ENCODE measurements around the gene AHCYL2.
"Not testable (repeated sequence)": the region's sequence is repeated elsewhere in the genome, so short reads cannot be mapped to it uniquely, and the experiment has no call there.

Gene AHCYL2

DNA sequence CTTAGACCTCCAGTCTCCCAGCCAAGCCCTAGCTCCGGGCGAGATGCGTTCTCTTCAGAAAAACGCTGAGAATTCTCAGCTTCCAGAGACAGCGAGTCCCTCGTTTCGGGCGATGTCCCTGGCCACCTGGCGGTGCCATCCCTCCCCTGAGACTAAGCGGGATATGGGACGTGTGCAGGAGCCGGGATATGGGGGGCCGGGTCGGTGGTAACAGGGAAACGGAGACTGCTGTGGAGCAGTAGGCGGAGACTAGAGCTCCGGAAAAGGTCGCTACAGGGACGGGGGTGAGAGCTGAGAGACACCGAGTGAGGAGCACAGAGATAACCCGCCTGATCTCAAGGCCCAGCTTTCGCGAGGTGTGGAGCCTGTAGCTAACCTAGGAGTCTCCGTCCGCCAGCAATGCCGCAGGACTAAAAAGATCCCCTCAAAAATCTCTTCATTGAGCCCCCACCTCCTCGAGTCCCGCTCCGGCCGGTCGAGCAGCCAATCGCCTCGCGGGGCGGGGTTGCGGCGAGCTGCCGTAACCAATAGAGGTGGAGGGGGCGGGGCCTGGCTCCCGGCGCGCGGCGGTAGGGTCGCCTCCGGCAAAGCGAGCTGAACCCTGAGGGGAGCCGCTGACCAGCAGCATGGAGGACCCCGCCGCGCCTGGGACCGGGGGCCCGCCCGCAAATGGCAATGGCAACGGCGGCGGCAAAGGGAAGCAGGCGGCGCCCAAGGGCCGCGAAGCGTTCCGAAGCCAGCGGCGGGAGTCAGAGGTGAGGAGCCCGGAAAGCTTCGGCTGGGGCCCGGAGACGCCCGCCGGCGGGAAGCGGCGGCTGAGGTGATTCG, 209.2 kb downstream of the AHCYL2 start, which contains the start of gene STRIP2:
STRIP2 (plus strand) TSS at position 586 of the 828 bp plus-strand sequence; CDS start at position 627, 41 bp downstream.
- peaks cover 21% of the 10 kb centered on the region for H3K27me3 Mint-ChIP-seq
- H3K4me1 Mint-ChIP-seq (ENCODE audit: low read depth), result peaks cover 31% of the 10 kb centered on the region
- H3K4me3 Mint-ChIP-seq, result peak within 1 kb of the TSS; percentile 93
- H3K36me3 Mint-ChIP-seq, result peaks cover 6% of the 10 kb centered on the region
- H3K27ac Mint-ChIP-seq, result peak within 1 kb of the TSS; percentile 72
- no peaks in the 10 kb centered on the region for H3K9me3 Mint-ChIP-seq (ENCODE audit: low read depth)

DNA sequence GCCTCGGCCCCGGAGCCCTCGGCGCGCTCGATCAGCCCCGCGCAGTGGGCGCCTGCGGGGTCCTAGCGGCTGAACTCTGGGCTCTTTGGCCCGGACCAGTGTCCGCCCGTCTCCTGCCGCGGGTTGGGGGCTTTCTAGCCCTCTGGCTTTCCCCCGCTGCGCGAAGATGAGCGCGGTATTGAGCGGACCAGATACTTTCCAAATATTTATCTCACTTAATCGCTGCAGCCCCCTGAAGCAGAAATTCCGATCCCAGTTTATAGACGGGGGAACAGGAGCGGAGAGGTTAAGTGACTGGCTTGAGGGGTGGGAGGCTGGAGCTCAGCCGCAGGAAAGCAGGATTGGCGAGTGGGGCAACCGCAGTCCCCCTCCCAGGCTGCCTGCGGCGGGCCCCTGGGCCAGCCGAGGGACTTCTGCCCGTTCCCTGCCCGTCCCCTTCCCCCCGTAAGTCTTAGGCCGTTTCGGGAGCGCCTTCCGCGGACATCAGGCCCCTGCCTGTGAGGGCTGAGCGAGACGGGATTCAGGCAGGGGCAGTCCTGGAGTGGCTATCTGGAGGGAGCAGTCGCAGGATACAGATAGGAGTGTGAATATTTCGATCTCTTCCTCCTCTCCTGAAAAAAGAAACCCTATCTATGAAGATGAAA, 210.0 kb downstream of the AHCYL2 start:
- no peaks in the 10 kb centered on the region for H3K9me3 Mint-ChIP-seq (ENCODE audit: low read depth)
- H3K27ac Mint-ChIP-seq, result peak overlapping the region; percentile 72
- peaks cover 6% of the 10 kb centered on the region for H3K36me3 Mint-ChIP-seq
- peak overlapping the region; percentile 93 for H3K4me3 Mint-ChIP-seq
- H3K4me1 Mint-ChIP-seq (ENCODE audit: low read depth), result peaks cover 35% of the 10 kb centered on the region
- peaks cover 21% of the 10 kb centered on the region for H3K27me3 Mint-ChIP-seq

DNA sequence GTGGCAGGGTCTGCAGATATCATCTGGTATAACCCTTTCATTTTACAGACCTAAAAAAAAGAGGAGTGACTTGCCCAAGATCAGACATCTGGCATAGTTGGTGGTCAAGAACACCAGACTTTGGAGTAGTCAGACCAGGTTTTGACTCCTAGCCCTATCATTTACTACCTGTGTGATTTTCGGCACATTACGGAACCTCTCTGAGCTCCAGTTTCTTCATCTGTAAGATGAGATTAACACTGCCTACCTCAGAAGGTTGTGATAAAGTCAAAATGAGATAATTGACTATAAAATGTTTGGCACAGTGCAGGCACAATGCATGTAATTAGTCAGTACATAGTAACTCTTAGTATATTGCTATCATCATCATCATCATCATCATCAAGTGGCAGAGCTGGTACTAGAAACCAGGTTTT, 210.6 kb downstream of the AHCYL2 start:
- Mint-ChIP-seq H3K4me1 (ENCODE audit: low read depth) (peaks cover 38% of the 10 kb centered on the region), H3K9me3 (ENCODE audit: low read depth) (no peaks in the 10 kb centered on the region), H3K4me3 (peak overlapping the region; percentile 93), H3K36me3 (peaks cover 6% of the 10 kb centered on the region), H3K27ac (peak overlapping the region; percentile 72), H3K27me3 (peaks cover 23% of the 10 kb centered on the region)

DNA sequence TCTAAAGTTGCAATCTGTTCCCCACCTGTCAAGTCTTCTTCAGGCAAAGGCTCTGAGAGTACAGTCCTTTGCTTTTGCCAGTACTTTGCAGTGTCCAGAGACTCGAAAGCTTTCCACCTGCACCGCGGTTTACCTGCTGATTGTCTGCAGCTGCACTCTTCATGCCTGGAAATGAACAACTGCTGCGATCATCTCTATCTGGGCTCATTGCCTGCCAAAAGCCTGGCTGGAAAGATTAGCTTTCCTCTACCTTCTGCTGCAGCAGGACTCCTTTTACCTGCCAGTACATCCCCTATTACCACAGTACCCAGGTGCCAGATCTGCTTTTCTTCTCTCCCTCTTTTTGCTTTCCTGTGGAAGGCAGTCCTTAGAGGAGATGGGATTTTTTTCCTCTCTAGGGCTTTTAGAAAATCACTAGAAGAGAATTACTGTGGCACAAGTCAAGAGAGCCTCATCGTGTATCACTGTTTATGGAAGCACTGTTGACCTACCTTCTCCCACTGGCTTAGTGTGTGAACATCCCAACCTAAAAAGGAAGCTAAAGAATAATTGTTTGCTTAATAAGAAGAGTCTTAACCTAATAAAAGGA, 211.6 kb downstream of the AHCYL2 start:
- H3K4me3 Mint-ChIP-seq, result peak overlapping the region; percentile 49

DNA sequence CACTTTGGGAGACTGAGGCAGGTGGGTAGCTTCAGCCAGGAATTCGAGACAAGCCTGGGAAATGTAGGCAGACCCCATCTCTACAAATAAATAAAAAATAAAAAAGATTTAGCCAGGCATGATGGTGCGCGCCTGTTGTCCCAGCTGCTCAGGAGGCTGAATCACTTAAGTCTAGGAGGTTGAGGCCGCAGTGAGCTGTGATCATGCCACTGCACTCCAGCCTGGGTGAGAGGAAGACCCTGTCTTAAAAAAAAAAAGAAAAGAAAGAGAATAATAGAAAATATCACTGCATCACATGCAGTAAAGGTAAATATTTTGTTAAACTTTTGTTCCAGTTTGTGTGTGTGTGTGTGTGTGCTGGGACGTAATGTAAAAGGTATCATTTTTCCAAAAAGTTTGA, 212.4 kb downstream of the AHCYL2 start:
- peaks cover 6% of the 10 kb centered on the region for H3K36me3 Mint-ChIP-seq
- no peaks in the 10 kb centered on the region for H3K9me3 Mint-ChIP-seq (ENCODE audit: low read depth)
- no peak overlapping the region for H3K27ac Mint-ChIP-seq
- peaks cover 38% of the 10 kb centered on the region for H3K4me1 Mint-ChIP-seq (ENCODE audit: low read depth)
- peaks cover 23% of the 10 kb centered on the region for H3K27me3 Mint-ChIP-seq
- H3K4me3 Mint-ChIP-seq, result no peak overlapping the region

More for the DNA sequence above, 211.6 kb downstream of the AHCYL2 start:
- H3K27ac Mint-ChIP-seq, result no peak overlapping the region
- peaks cover 6% of the 10 kb centered on the region for H3K36me3 Mint-ChIP-seq
- no peaks in the 10 kb centered on the region for H3K9me3 Mint-ChIP-seq (ENCODE audit: low read depth)
- H3K4me1 Mint-ChIP-seq (ENCODE audit: low read depth), result peaks cover 38% of the 10 kb centered on the region
- peaks cover 23% of the 10 kb centered on the region for H3K27me3 Mint-ChIP-seq

DNA sequence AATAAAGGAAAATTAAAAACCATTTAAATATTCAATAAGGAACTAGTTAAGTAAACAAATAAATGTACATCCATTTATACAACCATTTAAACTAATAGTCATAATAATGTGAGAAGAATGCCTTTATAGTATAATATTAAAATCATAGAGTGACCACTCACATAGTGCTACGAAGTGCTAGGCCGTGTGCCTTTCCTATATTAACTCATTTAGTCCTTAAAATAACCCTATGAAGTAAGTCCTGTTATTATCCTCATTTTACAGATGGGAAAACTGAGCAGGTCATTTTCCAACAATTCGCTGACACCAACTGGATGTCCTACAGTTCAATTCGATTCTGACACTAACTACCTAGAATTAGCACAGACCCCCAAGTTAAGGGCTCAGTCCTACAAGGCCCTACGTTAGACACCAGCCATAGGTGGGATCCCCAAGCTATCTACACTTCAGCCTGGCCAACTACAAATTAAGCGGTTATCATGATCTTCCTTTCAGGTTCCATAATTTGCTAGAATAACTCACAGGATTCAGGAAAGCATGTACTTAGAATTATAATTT, 213.5 kb downstream of the AHCYL2 start:
- H3K4me1 Mint-ChIP-seq (ENCODE audit: low read depth), result peaks cover 31% of the 10 kb centered on the region
- H3K27me3 Mint-ChIP-seq, result peaks cover 18% of the 10 kb centered on the region
- peak overlapping the region; percentile 6 for H3K4me3 Mint-ChIP-seq
- H3K27ac Mint-ChIP-seq, result peak overlapping the region; percentile 82
- H3K9me3 Mint-ChIP-seq (ENCODE audit: low read depth), result no peaks in the 10 kb centered on the region
- peaks cover 6% of the 10 kb centered on the region for H3K36me3 Mint-ChIP-seq

DNA sequence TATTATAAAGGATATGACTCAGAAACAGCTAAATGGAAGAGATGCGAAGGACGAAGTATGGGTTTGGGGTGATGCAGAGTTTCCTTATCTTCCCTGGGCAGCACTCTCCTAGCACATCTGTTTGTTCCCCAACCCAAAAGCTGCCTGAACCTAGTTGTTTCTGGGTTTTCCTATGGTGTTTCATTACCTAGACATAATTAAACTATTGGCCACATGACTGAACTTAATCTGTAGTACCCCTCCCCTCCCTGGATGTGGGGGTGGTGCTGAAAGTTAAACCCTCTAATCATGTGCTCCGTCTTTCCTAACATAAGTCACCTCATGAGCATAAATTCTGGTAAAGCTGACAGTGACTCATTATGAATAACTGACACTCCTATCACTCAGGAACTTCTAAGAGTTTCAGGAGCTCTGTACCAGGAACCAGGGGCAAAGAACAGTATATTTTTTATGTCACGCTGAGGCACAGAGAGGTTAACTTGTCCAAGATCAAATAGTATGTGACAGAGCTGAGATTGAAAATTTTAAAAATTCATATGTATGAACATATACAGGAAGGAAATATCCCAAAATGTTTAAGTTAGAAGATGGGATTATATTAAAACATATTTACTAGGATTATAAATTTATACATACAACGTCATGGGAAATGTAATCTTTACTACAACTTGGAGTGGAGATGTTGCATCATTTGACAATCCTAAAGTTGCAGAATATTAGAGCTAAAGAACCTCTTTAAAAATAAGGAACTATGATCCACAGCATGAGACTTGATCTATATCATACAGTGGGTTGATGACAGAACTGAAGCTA, 214.2 kb downstream of the AHCYL2 start:
- Mint-ChIP-seq H3K36me3 (peaks cover 6% of the 10 kb centered on the region), H3K4me3 (no peak overlapping the region), H3K9me3 (ENCODE audit: low read depth) (no peaks in the 10 kb centered on the region), H3K27ac (peak overlapping the region; percentile 82), H3K27me3 (peaks cover 18% of the 10 kb centered on the region), H3K4me1 (ENCODE audit: low read depth) (peaks cover 29% of the 10 kb centered on the region)

DNA sequence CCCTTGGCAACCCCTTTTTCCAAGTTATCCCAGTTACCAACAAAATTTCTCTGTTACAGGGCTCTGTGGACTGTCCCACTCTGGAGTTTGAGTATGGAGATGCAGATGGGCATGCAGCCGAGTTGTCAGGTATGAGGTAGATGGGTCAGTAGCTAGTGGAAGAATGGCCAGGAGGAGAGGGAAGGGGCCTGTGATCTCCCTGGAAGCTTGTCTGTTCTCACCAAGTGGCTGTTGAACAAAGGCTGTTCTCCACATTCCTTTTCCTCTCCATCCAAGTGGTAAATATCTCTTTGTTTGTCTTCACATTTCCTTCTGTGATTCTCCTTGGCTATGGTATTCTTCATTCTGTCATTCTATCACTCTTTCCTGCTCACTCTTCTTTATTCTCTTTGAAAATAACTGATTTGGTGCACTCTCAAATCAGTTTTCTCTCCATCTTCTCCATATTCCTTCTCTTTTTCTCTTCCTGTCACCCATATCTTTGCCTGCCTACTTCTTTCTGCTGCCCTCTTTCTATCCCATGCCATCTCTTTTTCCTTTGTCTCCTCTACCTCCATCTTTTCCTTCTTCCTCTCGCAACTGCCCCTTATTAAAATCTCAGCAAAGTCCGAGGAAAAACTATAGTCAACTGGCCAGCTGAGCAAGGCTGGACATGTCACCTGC, 215.3 kb downstream of the AHCYL2 start:
- peaks cover 16% of the 10 kb centered on the region for H3K27me3 Mint-ChIP-seq
- no peak overlapping the region for H3K4me3 Mint-ChIP-seq
- H3K9me3 Mint-ChIP-seq (ENCODE audit: low read depth), result no peaks in the 10 kb centered on the region
- H3K27ac Mint-ChIP-seq, result no peak overlapping the region
- H3K36me3 Mint-ChIP-seq, result peaks cover 6% of the 10 kb centered on the region
- H3K4me1 Mint-ChIP-seq (ENCODE audit: low read depth), result peaks cover 27% of the 10 kb centered on the region

DNA sequence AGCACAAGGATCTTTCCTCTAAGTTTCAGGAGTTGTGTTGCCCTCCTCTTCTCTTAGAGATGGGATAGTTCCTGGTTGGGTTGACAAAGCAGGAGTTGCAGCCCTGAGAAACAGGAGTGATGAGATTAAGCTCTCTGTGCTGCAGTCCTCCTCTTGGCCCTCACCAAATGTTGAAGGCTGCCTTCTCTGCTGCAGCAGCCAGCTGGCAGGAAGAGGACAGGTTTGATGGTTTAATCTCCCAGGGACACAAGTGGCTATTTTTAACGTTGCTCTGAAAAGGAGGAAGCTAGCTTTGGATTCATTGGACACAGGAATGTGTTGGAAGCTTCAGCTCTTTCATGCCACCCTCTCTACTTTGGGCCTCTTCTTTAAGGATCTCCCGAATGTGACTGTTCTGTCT, 218.8 kb downstream of the AHCYL2 start:
- Mint-ChIP-seq H3K27me3 (peaks cover 2% of the 10 kb centered on the region), H3K4me3 (no peak overlapping the region), H3K36me3 (peaks cover 10% of the 10 kb centered on the region), H3K9me3 (ENCODE audit: low read depth) (no peaks in the 10 kb centered on the region), H3K4me1 (ENCODE audit: low read depth) (peaks cover 10% of the 10 kb centered on the region), H3K27ac (no peak overlapping the region)

DNA sequence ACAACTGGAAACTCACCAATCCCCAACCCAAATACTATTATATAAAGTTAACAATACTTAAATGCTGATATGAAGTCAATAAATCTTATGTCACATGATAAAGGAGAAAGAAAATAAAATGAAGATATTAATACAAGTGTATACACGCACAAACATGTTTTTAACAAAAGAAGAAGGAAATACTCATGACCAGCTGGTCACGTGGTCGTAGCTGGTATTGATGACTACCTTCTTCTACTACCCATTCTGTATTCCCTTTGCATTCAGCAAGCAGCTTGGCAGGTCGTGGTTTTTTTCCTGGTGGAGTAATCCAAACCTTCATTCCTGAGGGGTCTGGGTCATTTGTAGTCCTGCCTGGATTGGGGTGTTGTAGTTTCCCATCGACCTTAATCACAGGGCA, 219.9 kb downstream of the AHCYL2 start:
- not testable (repeated sequence) for H3K9me3 Mint-ChIP-seq (ENCODE audit: low read depth); H3K27ac Mint-ChIP-seq; H3K4me3 Mint-ChIP-seq; H3K4me1 Mint-ChIP-seq (ENCODE audit: low read depth); H3K27me3 Mint-ChIP-seq
- peaks cover 20% of the 10 kb centered on the region for H3K36me3 Mint-ChIP-seq

DNA sequence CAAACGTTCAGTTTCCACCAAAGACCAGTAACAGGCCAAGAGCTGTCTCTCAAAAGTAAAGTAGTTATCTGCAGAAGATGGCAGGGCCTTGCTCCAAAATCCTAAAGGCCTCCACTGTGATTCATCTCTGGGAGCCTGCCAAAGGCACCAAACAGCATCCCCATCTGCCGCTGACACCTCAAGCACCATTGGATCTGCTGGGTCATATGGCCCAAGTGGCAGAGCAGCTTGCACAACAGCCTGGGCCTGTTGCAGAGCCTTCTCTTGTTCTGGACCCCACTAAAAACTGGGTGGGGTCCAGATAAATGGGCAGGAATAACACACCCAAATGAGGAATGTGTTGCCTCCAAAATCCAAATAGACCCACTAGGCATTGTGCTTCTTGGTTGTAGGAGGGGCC, 222.1 kb downstream of the AHCYL2 start:
- H3K27me3 Mint-ChIP-seq; H3K4me1 Mint-ChIP-seq (ENCODE audit: low read depth); H3K9me3 Mint-ChIP-seq (ENCODE audit: low read depth); H3K4me3 Mint-ChIP-seq; H3K27ac Mint-ChIP-seq: not testable (repeated sequence)
- H3K36me3 Mint-ChIP-seq, result peaks cover 18% of the 10 kb centered on the region

DNA sequence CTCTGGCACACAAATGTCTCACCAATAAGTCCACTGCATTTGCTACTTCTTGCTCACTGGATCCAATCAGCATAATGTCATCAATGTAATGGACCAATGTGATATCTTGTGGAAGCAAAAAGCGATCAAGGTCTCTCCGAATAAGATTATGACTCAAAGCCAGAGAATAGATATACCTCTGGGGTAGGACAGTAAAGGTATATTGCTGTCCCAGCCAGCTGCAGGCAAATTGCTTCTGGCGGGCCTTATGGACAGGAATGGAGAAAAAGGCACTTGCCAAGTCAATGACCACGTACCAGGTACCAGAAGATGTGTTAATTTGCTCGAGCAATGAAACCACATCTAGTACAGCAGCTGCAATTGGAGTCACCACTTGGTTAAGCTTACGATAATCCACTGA, 222.6 kb downstream of the AHCYL2 start:
- H3K9me3 Mint-ChIP-seq (ENCODE audit: low read depth), result not testable (repeated sequence)

DNA sequence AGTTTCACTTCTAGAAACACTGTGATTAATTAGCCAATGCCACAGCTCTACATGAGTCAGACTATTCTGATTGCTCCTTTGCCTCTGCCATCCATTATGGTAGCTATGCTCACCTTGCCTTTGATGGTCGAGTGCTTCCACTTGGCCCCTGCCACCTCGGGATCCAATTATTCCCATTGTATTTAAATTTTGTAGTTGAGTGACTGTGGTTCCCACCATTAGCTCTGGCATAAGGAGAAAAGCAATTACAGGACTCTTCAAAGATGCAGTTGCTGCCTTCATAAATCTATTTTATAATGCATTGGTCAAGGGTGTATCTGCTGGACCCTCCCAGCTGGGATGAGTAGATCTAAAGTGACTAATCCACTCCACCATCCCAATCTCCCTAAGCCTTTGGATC, 223.8 kb downstream of the AHCYL2 start:
- H3K4me3 Mint-ChIP-seq; H3K9me3 Mint-ChIP-seq (ENCODE audit: low read depth); H3K27me3 Mint-ChIP-seq; H3K27ac Mint-ChIP-seq; H3K4me1 Mint-ChIP-seq (ENCODE audit: low read depth): not testable (repeated sequence)
- H3K36me3 Mint-ChIP-seq, result peaks cover 18% of the 10 kb centered on the region

More for the DNA sequence above, 222.6 kb downstream of the AHCYL2 start:
- not testable (repeated sequence) for H3K4me1 Mint-ChIP-seq (ENCODE audit: low read depth); H3K27ac Mint-ChIP-seq; H3K4me3 Mint-ChIP-seq; H3K27me3 Mint-ChIP-seq
- H3K36me3 Mint-ChIP-seq, result peaks cover 18% of the 10 kb centered on the region

DNA sequence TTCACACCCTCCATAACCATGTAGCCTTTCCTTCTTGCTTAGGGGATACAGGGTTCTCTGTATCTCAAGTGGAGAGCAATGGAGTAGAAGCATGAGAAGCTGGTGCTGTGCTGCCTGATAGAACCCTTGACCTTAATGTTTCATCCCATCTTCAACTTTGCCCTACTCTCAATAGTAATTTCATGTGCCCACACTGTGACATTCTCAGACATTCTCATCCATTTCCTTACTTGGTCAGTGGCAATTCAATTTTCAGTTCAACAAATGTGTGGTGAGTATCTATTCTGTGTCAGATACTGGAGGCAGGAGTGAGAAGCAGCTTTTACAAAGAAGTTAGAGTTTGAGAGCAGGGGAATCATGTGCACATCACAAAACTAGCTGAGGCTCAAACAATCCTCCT, 225.5 kb downstream of the AHCYL2 start:
- no peaks in the 10 kb centered on the region for H3K27me3 Mint-ChIP-seq
- H3K36me3 Mint-ChIP-seq, result peaks cover 18% of the 10 kb centered on the region
- H3K27ac Mint-ChIP-seq, result no peak overlapping the region
- H3K4me3 Mint-ChIP-seq, result no peak overlapping the region
- peaks cover 5% of the 10 kb centered on the region for H3K9me3 Mint-ChIP-seq (ENCODE audit: low read depth)
- no peaks in the 10 kb centered on the region for H3K4me1 Mint-ChIP-seq (ENCODE audit: low read depth)

Measured in activated naive CD8-positive, alpha-beta T cell (primary cell).